Osteoblast (primary cell): ENCODE measurements around the gene MAP2K6. TPM values are rescaled to one million over a fixed set of nuclear protein-coding genes. Genes with fewer than 3 reads are reported as not detected.
A peak's percentile ranks its signal among the peaks of the same experiment; 100 is the strongest.

ENCODE experiments used
- DNase-seq: peaks from one replicate; pipeline ENCODE4 v3.0.0; 2011; ENCODE audit warnings: low spot score, mixed read lengths; ENCODE audit not compliant: insufficient read length; ENCODE audit errors: missing footprints
- H2AFZ ChIP-seq: 2 replicates; pipeline ENCODE4 v1.6.0; 2011; ENCODE audit warnings: mild to moderate bottlenecking, low read length
- H3K27ac ChIP-seq: 2 replicates; pipeline ENCODE4 v1.5.1; 2011; ENCODE audit warnings: mild to moderate bottlenecking, low read depth, low read length, moderate library complexity
- H3K27me3 ChIP-seq: 2 replicates; pipeline ENCODE4 v1.6.0; 2012; ENCODE audit warnings: mild to moderate bottlenecking, control low read depth, inconsistent platforms, low read length, moderate library complexity; ENCODE audit not compliant: insufficient read depth
- H3K36me3 ChIP-seq: 2 replicates; pipeline ENCODE4 v1.5.1; 2011; ENCODE audit warnings: mild to moderate bottlenecking, low read length, control low read depth, moderate library complexity; ENCODE audit not compliant: insufficient read depth
- H3K4me1 ChIP-seq: 2 replicates; pipeline ENCODE4 v1.5.1; 2011; ENCODE audit warnings: mild to moderate bottlenecking, low read length, control low read depth, moderate library complexity; ENCODE audit not compliant: insufficient read depth
- H3K4me2 ChIP-seq: 2 replicates; pipeline ENCODE4 v1.6.0; 2011; ENCODE audit warnings: mild to moderate bottlenecking, low read length; ENCODE audit not compliant: insufficient read depth
- H3K4me3 ChIP-seq: fragments of 200-600 bp; sonication (generic); 3 replicates; pipeline ENCODE4 v1.5.1; 2012; ENCODE audit warnings: mild to moderate bottlenecking, low read length, inconsistent platforms; ENCODE audit not compliant: insufficient read depth
- H3K79me2 ChIP-seq: 2 replicates; pipeline ENCODE4 v1.6.0; 2012; ENCODE audit warnings: mild to moderate bottlenecking, low read length, control low read depth, inconsistent platforms; ENCODE audit not compliant: insufficient read depth
- H3K9me3 ChIP-seq: 2 replicates; pipeline ENCODE4 v1.5.1; 2011; ENCODE audit warnings: low read depth, low read length, control low read depth
- H4K20me1 ChIP-seq: 2 replicates; pipeline ENCODE4 v1.6.0; 2012; ENCODE audit warnings: mild to moderate bottlenecking, low read length, control low read depth; ENCODE audit not compliant: insufficient read depth
- total RNA-seq: library from RNA; depleted of rRNA; stranded (reverse); fragments of >200 nt; gene quantifications from 2 replicates; pipeline ENCODE4 v1.2.3, GENCODE V29; 2012
- TF ChIP-seq, protein P1 (sequence below): IDR thresholded peaks from 2 replicates; pipeline ENCODE4 v1.5.1; 2011; ENCODE audit warnings: mild to moderate bottlenecking, low read depth, low read length, moderate library complexity; ENCODE audit errors: extremely low read depth

The MAP2K6 gene
- total RNA-seq, 1 donor, result 2.5 TPM

DNA sequence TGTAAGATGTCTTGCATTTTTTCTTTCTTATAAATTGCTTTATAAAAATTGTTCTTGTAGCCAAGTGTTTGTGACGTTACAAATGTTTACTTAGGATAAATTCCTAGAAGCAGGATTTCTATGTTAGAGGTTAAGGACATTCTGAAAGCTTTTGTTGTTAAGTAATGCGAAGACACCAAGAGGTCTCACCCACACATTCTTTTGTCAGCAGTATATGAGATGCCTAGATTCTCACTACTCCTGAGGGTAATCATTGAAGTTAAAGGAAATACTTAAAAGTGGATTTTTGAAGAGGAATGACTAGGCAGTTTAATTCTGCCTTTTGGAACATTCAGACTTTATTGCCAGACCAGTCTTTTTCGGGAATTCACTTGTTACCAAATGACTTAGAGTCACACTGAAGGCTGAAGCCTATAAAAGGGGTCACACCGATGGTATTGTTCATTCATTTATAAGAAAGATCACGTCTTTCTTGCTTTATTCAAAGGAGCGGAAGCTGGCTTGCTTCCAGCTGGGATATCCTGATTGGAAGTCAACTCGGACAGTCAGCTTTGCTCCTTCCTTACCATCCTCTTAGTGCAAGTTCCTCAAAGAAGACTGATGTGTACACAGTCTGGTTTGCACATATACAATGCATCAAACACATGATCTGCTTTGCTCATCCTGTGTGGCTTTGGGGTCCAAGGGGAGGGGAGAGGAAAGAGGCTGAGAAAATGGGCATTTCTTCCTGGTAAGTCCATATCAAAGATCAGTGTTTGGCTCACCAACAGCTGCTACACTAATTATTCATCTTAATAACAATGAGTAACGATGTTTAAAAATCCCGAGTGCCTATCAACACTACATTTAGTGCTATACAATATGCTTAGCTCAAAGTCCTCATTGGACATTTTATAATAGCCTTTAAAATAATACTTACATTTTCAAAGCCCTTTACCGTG, 160.0 kb downstream of the MAP2K6 start:
- Histone ChIP-seq H4K20me1 (no peaks in the 10 kb centered on the region), H3K36me3 (no peaks in the 10 kb centered on the region), H3K79me2 (no peaks in the 10 kb centered on the region), H3K27me3 (no peaks in the 10 kb centered on the region), H2AFZ (no peak overlapping the region), H3K4me1 (peaks cover 24% of the 10 kb centered on the region), H3K27ac (peak overlapping the region; percentile 56), H3K9me3 (no peaks in the 10 kb centered on the region), H3K4me2 (peak overlapping the region; percentile 58), H3K4me3 (no peak overlapping the region)
- no peak for DNase-seq
- TF ChIP-seq, protein P1, sequence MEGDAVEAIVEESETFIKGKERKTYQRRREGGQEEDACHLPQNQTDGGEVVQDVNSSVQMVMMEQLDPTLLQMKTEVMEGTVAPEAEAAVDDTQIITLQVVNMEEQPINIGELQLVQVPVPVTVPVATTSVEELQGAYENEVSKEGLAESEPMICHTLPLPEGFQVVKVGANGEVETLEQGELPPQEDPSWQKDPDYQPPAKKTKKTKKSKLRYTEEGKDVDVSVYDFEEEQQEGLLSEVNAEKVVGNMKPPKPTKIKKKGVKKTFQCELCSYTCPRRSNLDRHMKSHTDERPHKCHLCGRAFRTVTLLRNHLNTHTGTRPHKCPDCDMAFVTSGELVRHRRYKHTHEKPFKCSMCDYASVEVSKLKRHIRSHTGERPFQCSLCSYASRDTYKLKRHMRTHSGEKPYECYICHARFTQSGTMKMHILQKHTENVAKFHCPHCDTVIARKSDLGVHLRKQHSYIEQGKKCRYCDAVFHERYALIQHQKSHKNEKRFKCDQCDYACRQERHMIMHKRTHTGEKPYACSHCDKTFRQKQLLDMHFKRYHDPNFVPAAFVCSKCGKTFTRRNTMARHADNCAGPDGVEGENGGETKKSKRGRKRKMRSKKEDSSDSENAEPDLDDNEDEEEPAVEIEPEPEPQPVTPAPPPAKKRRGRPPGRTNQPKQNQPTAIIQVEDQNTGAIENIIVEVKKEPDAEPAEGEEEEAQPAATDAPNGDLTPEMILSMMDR, result no peak

DNA sequence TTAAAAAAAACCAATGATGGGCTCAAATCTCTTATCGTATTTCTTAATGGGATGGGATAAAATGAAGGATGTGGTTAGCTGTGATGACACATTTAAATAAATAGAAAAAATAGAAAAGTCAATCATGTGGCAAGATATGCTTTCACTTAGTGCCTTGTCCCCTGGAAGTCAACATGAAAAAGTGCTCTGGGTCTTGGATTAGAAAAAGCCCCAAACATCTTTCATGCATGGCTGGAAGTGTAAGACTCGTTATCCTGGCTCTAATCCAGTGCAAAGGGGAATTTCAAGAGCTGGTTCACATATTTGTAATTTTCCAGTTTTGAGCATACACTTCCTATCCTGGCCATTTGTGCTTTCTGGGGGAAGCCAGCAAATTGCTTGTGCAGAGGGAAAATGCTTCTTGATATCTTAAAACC, 160.9 kb downstream of the MAP2K6 start:
- Histone ChIP-seq H3K27ac (peak overlapping the region; percentile 56), H3K4me1 (peaks cover 24% of the 10 kb centered on the region), H3K9me3 (no peaks in the 10 kb centered on the region), H4K20me1 (no peaks in the 10 kb centered on the region), H3K4me3 (no peak overlapping the region), H3K4me2 (peak overlapping the region; percentile 58), H3K36me3 (no peaks in the 10 kb centered on the region), H3K79me2 (no peaks in the 10 kb centered on the region), H2AFZ (no peak overlapping the region), H3K27me3 (no peaks in the 10 kb centered on the region)
- TF ChIP-seq, protein P1, result no peak
- no peak for DNase-seq

DNA sequence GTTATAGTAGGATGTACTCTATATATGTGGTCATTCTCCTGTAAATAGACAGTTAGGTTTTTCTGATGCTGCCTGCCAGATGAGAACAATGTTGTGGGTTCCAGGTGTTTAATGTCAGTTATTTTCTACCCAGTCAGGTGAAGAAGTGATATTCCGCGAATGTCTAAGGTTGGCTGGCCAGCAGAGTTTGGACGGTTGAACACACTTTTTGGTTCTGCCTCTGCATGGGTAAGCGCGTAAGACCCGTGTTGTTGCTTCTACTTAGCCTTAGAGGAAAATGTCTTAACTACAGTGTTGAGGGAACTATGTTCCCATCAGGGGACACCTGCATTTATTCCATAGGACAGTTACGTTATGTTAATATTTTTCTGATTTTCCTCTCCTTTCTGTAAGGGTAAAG, 162.6 kb downstream of the MAP2K6 start:
- H2AFZ ChIP-seq, result no peak overlapping the region

More for the DNA sequence above, 162.6 kb downstream of the MAP2K6 start:
- H3K4me3 ChIP-seq, result no peak overlapping the region
- H3K36me3 ChIP-seq, result no peaks in the 10 kb centered on the region
- H3K9me3 ChIP-seq, result no peaks in the 10 kb centered on the region
- H3K27ac ChIP-seq, result no peak overlapping the region
- H3K79me2 ChIP-seq, result no peaks in the 10 kb centered on the region
- H4K20me1 ChIP-seq, result no peaks in the 10 kb centered on the region
- TF ChIP-seq, protein P1, result no peak
- H3K4me2 ChIP-seq, result no peak overlapping the region
- no peaks in the 10 kb centered on the region for H3K27me3 ChIP-seq
- H3K4me1 ChIP-seq, result peaks cover 34% of the 10 kb centered on the region
- no peak for DNase-seq
